Activated B cell treated with CpG ODN at 0.5 μM for 24 hours (primary cell): ENCODE measurements around the gene CHAT. TPM values are rescaled to one million over a fixed set of nuclear protein-coding genes. Genes with fewer than 3 reads are reported as not detected.

ENCODE experiments used
- ATAC-seq: fragments of 200-7000 bp; cut with Tn5 transposase; one replicate; pipeline ENCODE4 v1.10.0; 2021; ENCODE audit warnings: low read depth, mild to moderate bottlenecking, moderate library complexity
- CTCF ChIA-PET: fragments of 350-600 bp; sonication (Branson Sonifier 250); formaldehyde crosslinking; loops from one replicate; lab custom pipeline; 2021; ENCODE audit warnings: antibody characterized with exemption; lab: Charles Lee
- POLR2A ChIA-PET: fragments of 350-600 bp; sonication (Branson Sonifier 250); formaldehyde crosslinking; loops from one replicate; lab custom pipeline; 2021; ENCODE audit warnings: antibody characterized with exemption; lab: Charles Lee
- DNase-seq: peaks from one replicate; pipeline ENCODE4 v3.0.0; 2022
- H3K27ac Mint-ChIP-seq: one replicate; pipeline ENCODE4 v1.8.0; 2020; ENCODE audit warnings: mixed read lengths
- H3K27me3 Mint-ChIP-seq: one replicate; pipeline ENCODE4 v1.8.0; 2021; ENCODE audit warnings: mixed read lengths
- H3K36me3 Mint-ChIP-seq: one replicate; pipeline ENCODE4 v1.8.0; 2021; ENCODE audit warnings: low read depth, mixed read lengths
- H3K4me1 Mint-ChIP-seq: one replicate; pipeline ENCODE4 v1.8.0; 2021; ENCODE audit warnings: mixed read lengths
- H3K4me3 Mint-ChIP-seq: one replicate; pipeline ENCODE4 v1.8.0; 2020; ENCODE audit warnings: mild to moderate bottlenecking, mixed read lengths
- H3K9me3 Mint-ChIP-seq: one replicate; pipeline ENCODE4 v1.8.0; 2020; ENCODE audit warnings: mixed read lengths
- CTCF ChIP-seq: fragments of 200-600 bp; IDR thresholded peaks from one replicate; pipeline ENCODE4 v1.8.0; 2022; ENCODE audit warnings: antibody characterized with exemption, mild to moderate bottlenecking
- intact Hi-C: fragments of 100-400 bp; cut with micrococcal nuclease; formaldehyde crosslinking; loops from one replicate; pipeline ENCODE4 v1.15.1; 2024
- total RNA-seq: library from RNA; stranded (reverse); gene quantifications from 2 replicates; pipeline ENCODE4 v1.2.3, GENCODE V29; 2022

The CHAT gene
- total RNA-seq, 1 donor from 2014 or later = not detected

GRCh38 chr10:49698679-49699078 lies 84.8 kb downstream of the CHAT start:
- Mint-ChIP-seq H3K4me1 (no peaks in the 10 kb centered on the region), H3K4me3 (no peak overlapping the region), H3K9me3 (no peaks in the 10 kb centered on the region), H3K36me3 (no peaks in the 10 kb centered on the region), H3K27me3 (peaks cover 13% of the 10 kb centered on the region), H3K27ac (no peak overlapping the region)
- ChIA-PET CTCF (no interaction called here), POLR2A (no interaction called here)
- ATAC-seq (no peak), DNase-seq (no peak)
- TF ChIP-seq CTCF = no peak
- intact Hi-C loops = no loop called here

GRCh38 chr10:49700211-49700610 lies 86.4 kb downstream of the CHAT start:
- H3K4me1 Mint-ChIP-seq = no peaks in the 10 kb centered on the region
- H3K27me3 Mint-ChIP-seq = peaks cover 11% of the 10 kb centered on the region
- no peaks in the 10 kb centered on the region for H3K9me3 Mint-ChIP-seq
- DNase-seq (no peak), ATAC-seq (no peak)
- no peak overlapping the region for H3K4me3 Mint-ChIP-seq
- no peaks in the 10 kb centered on the region for H3K36me3 Mint-ChIP-seq
- no peak for TF ChIP-seq CTCF
- H3K27ac Mint-ChIP-seq = no peak overlapping the region
- ChIA-PET CTCF (no interaction called here), POLR2A (no interaction called here)
- intact Hi-C loops = no loop called here

- DNase-seq (no peak), ATAC-seq (no peak)
- Mint-ChIP-seq H3K36me3 (no peaks in the 10 kb centered on the region), H3K4me1 (no peaks in the 10 kb centered on the region), H3K27ac (no peak overlapping the region), H3K27me3 (peaks cover 10% of the 10 kb centered on the region), H3K4me3 (no peak overlapping the region), H3K9me3 (no peaks in the 10 kb centered on the region)
- ChIA-PET CTCF (no interaction called here), POLR2A (no interaction called here)
- no peak for TF ChIP-seq CTCF
- intact Hi-C loops = no loop called here
Observed at GRCh38 chr10:49700997-49701396, 87.2 kb downstream of the CHAT start.

GRCh38 chr10:49707585-49707984 lies 93.7 kb downstream of the CHAT start:
- no peaks in the 10 kb centered on the region for H3K4me1 Mint-ChIP-seq
- ATAC-seq (no peak), DNase-seq (no peak)
- H3K27me3 Mint-ChIP-seq = peaks cover 3% of the 10 kb centered on the region
- no peak overlapping the region for H3K4me3 Mint-ChIP-seq
- TF ChIP-seq CTCF = no peak
- no peak overlapping the region for H3K27ac Mint-ChIP-seq
- ChIA-PET POLR2A (no interaction called here), CTCF (no interaction called here)
- intact Hi-C loops = no loop called here
- no peaks in the 10 kb centered on the region for H3K9me3 Mint-ChIP-seq
- H3K36me3 Mint-ChIP-seq = no peaks in the 10 kb centered on the region

GRCh38 chr10:49709934-49710333 lies 96.1 kb downstream of the CHAT start:
- DNase-seq = no peak
- intact Hi-C loops = no loop called here
- H3K27me3 Mint-ChIP-seq = peaks cover 7% of the 10 kb centered on the region
- no peak for TF ChIP-seq CTCF
- H3K36me3 Mint-ChIP-seq = no peaks in the 10 kb centered on the region
- ChIA-PET CTCF (no interaction called here), POLR2A (no interaction called here)
- no peaks in the 10 kb centered on the region for H3K9me3 Mint-ChIP-seq
- no peak for ATAC-seq
- no peak overlapping the region for H3K27ac Mint-ChIP-seq
- no peaks in the 10 kb centered on the region for H3K4me1 Mint-ChIP-seq
- H3K4me3 Mint-ChIP-seq = no peak overlapping the region
